ENCODE data around the gene PCK1.

PCK1 gene

GRCh38 chr20:57614490-57615444, 53.9 kb downstream of the PCK1 start:
- TF ChIP-seq ZNF274 (IDR thresholded peaks at IDR 0.05; ENCODE audit: low read depth, low read length), result no peak
- H3K4me3 ChIP-seq (ENCODE audit: low read length), result no peak overlapping the region

- no peak overlapping the region for H3K4me3 ChIP-seq (ENCODE audit: low read length)
- no peak for TF ChIP-seq ZNF274 (IDR thresholded peaks at IDR 0.05; ENCODE audit: low read depth, low read length)
These were observed 54.5 kb downstream of the PCK1 start for GRCh38 chr20:57615445-57615811.

GRCh38 chr20:57616143-57616951, 55.4 kb downstream of the PCK1 start:
- H3K4me3 ChIP-seq (ENCODE audit: low read length), result no peak overlapping the region
- TF ChIP-seq ZNF274 (IDR thresholded peaks at IDR 0.05; ENCODE audit: low read depth, low read length), result no peak

GRCh38 chr20:57617079-57617795, 56.3 kb downstream of the PCK1 start:
- no peak overlapping the region; the same call in 1 of the 2 replicates for H3K4me3 ChIP-seq (ENCODE audit: low read length)
- no peak for TF ChIP-seq ZNF274 (IDR thresholded peaks at IDR 0.05; ENCODE audit: low read depth, low read length)

Measured in GM08714 (cell line).